Gastrocnemius medialis (tissue), 4 donors: ENCODE measurements around the gene CDK13.
"Not testable (repeated sequence)": the region's sequence is repeated elsewhere in the genome, so short reads cannot be mapped to it uniquely, and the experiment has no call there.

Source experiments
- CTCF ChIP-seq, 5 experiments: fragments of 450-650 bp in 3 of 5; fragments of 200-600 bp in 2 of 5; sonication (generic) in 2 of 5; IDR thresholded peaks in 4 of 5; conservative IDR thresholded peaks in 1 of 5; 1 replicate in 4 of 5; 2 replicates in 1 of 5; pipeline ENCODE4 v1.5.1; 2016 to 2019; ENCODE audit warnings: antibody characterized with exemption in 5 of 5, mild to moderate bottlenecking in 3 of 5, moderate library complexity in 3 of 5
- POLR2A ChIP-seq, 2 donors: fragments of 450-650 bp; IDR thresholded peaks; one replicate each; pipeline ENCODE4 v1.6.1; 2017; ENCODE audit warnings: antibody characterized with exemption in 2 of 2, mild to moderate bottlenecking in 2 of 2, moderate library complexity in 2 of 2

- TF ChIP-seq CTCF (IDR thresholded peaks at IDR 0.05 in 4 of 5, conservative IDR thresholded peaks at IDR 0.05 in 1 of 5); POLR2A (IDR thresholded peaks at IDR 0.05): not testable (repeated sequence)
Measured at GRCh38 chr7:39915847-39916246, 34.2 kb upstream of the CDK13 start.
